K562 (cell line): Measurements from ENCODE around the gene HMX2. TPM values are rescaled to one million over a fixed set of nuclear protein-coding genes. Genes with fewer than 3 reads are reported as not detected.

Source experiments
- C11orf30 ChIP-seq: fragments of 450-650 bp; IDR thresholded peaks from 2 replicates; pipeline ENCODE4 v1.6.1; 2016; ENCODE audit warnings: low read depth, mild to moderate bottlenecking
- FOXP1 ChIP-seq: sonication (generic); formaldehyde crosslinking; IDR thresholded peaks from 2 replicates; pipeline ENCODE4 v1.8.0; 2022; ENCODE audit warnings: mild to moderate bottlenecking, missing genetic modification reagents
- GABPB1 ChIP-seq: sonication (generic); formaldehyde crosslinking; IDR thresholded peaks from 2 replicates; pipeline ENCODE4 v1.8.0; 2022; ENCODE audit warnings: mild to moderate bottlenecking, missing genetic modification reagents
- HDAC1 ChIP-seq, 2 experiments: fragments of 450-650 bp; IDR thresholded peaks; 2 replicates each; pipeline ENCODE4 v1.6.1; 2016 to 2017; ENCODE audit warnings: inconsistent platforms in 1 of 2, mild to moderate bottlenecking in 1 of 2, moderate library complexity in 1 of 2
- KLF16 ChIP-seq: IDR thresholded peaks from 2 replicates; pipeline ENCODE4 v1.6.1; 2016; ENCODE audit warnings: antibody characterized with exemption
- MAX ChIP-seq: sonication (generic); formaldehyde crosslinking; IDR thresholded peaks from 2 replicates; pipeline ENCODE4 v1.9.0; 2022; ENCODE audit warnings: mild to moderate bottlenecking, missing genetic modification reagents
- MTA2 ChIP-seq: fragments of 450-650 bp; IDR thresholded peaks from 2 replicates; pipeline ENCODE4 v1.6.1; 2016; ENCODE audit warnings: low read depth
- NFYB ChIP-seq: IDR thresholded peaks from 2 replicates; pipeline ENCODE4 v1.6.1; 2011; ENCODE audit warnings: mild to moderate bottlenecking, moderate library complexity; ENCODE audit not compliant: insufficient read length; ENCODE audit errors: extremely low read depth
- PCBP2 ChIP-seq: fragments of 200-400 bp; formaldehyde crosslinking; IDR thresholded peaks from 2 replicates; pipeline ENCODE4 v1.6.1; 2018; ENCODE audit warnings: low read length, low read depth, mild to moderate bottlenecking, moderate library complexity; ENCODE audit not compliant: poor library complexity, severe bottlenecking
- PTBP1 ChIP-seq: fragments of 200-400 bp; formaldehyde crosslinking; IDR thresholded peaks from 2 replicates; pipeline ENCODE4 v1.6.1; 2017; ENCODE audit warnings: low read depth, low read length
- SMARCC2 ChIP-seq: fragments of 450-650 bp; IDR thresholded peaks from 2 replicates; pipeline ENCODE4 v1.6.1; 2017; ENCODE audit warnings: antibody characterized with exemption, moderate library complexity, mild to moderate bottlenecking, low read depth
- SREBF2 ChIP-seq: sonication (generic); formaldehyde crosslinking; IDR thresholded peaks from 2 replicates; pipeline ENCODE4 v1.4.0; 2020; ENCODE audit warnings: mild to moderate bottlenecking, missing genetic modification reagents
- THRB ChIP-seq: fragments of 450-650 bp; formaldehyde crosslinking; conservative IDR thresholded peaks from 2 replicates; pipeline ENCODE4 v1.4.0; 2022; ENCODE audit warnings: mild to moderate bottlenecking, missing genetic modification characterization
- TSC22D4 ChIP-seq: fragments of 450-650 bp; IDR thresholded peaks from 2 replicates; pipeline ENCODE4 v1.6.1; 2016; ENCODE audit warnings: missing genetic modification characterization, missing biosample characterization, control low read depth
- ZBTB26 ChIP-seq: fragments of 450-650 bp; formaldehyde crosslinking; IDR thresholded peaks from 2 replicates; pipeline ENCODE4 v1.4.0; 2022; ENCODE audit warnings: missing genetic modification characterization
- ZBTB8A ChIP-seq: fragments of 450-650 bp; IDR thresholded peaks from 2 replicates; pipeline ENCODE4 v1.6.1; 2018; ENCODE audit warnings: mild to moderate bottlenecking, moderate library complexity; ENCODE audit not compliant: partially characterized antibody
- ZEB2 ChIP-seq: fragments of 450-650 bp; IDR thresholded peaks from 2 replicates; pipeline ENCODE4 v1.6.1; 2016
- polyA plus RNA-seq, 8 experiments: library from polyadenylated mRNA; depleted of rRNA in 4 of 8; stranded (reverse) in 5 of 8; unstranded in 3 of 8; fragments of >200 nt; fragmentation: Nextera tagmentation in 2 of 8; fragmentation: Illumina TruSeq in 1 of 8; extraction: Ambion mirVana in 2 of 8; extraction: Trizol in 1 of 8; gene quantifications; 2 replicates each; pipeline versions ENCODE4 v1.2.1 to v1.2.3, GENCODE V29; 2011 to 2014; ENCODE audit warnings: inconsistent platforms in 1 of 8, missing spikeins in 1 of 8
- total RNA-seq, 7 experiments: library from RNA; depleted of rRNA in 6 of 7; stranded (reverse); fragments of >200 nt in 6 of 7; fragmentation: Illumina TruSeq in 2 of 7; extraction: Trizol in 2 of 7; gene quantifications; 2 replicates each; pipeline versions ENCODE4 v1.2.1 to v1.2.3, GENCODE V29; 2011 to 2021; ENCODE audit warnings: low replicate concordance in 1 of 7
- TF ChIP-seq, protein P1 (sequence below): fragments of 250-450 bp; sonication (Bioruptor Pico); IDR thresholded peaks from 2 replicates; pipeline ENCODE4 v1.5.0; 2020; ENCODE audit warnings: mild to moderate bottlenecking, borderline replicate concordance
- TF ChIP-seq, protein P2 (sequence below), 2 experiments: fragments of 450-650 bp; conservative IDR thresholded peaks; 2 replicates each; pipeline ENCODE4 v1.6.1; 2017; ENCODE audit warnings: mild to moderate bottlenecking in 2 of 2, moderate library complexity in 2 of 2
- TF ChIP-seq, protein P3 (sequence below): sonication (generic); IDR thresholded peaks from 2 replicates; pipeline ENCODE4 v1.6.1; 2016

Gene HMX2
- total and polyA plus RNA-seq, 9 of the 15 experiments (the other 6 are each of a cell fraction or from before 2014, with no cell fraction given), result 0.07 to 0.58 (median 0.09) TPM; not detected in 2

- 0 out of 2 replicates have a peak, but pooled peaks have one; percentile 25 for TF ChIP-seq THRB (CRISPR knock-in tag)
- peak; percentile 78 for TF ChIP-seq MAX (CRISPR knock-in tag)
- TF ChIP-seq TSC22D4 (tag), result no peak
- no peak for TF ChIP-seq ZBTB8A
- TF ChIP-seq, protein P1, sequence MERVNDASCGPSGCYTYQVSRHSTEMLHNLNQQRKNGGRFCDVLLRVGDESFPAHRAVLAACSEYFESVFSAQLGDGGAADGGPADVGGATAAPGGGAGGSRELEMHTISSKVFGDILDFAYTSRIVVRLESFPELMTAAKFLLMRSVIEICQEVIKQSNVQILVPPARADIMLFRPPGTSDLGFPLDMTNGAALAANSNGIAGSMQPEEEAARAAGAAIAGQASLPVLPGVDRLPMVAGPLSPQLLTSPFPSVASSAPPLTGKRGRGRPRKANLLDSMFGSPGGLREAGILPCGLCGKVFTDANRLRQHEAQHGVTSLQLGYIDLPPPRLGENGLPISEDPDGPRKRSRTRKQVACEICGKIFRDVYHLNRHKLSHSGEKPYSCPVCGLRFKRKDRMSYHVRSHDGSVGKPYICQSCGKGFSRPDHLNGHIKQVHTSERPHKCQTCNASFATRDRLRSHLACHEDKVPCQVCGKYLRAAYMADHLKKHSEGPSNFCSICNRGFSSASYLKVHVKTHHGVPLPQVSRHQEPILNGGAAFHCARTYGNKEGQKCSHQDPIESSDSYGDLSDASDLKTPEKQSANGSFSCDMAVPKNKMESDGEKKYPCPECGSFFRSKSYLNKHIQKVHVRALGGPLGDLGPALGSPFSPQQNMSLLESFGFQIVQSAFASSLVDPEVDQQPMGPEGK, result no peak
- TF ChIP-seq FOXP1 (CRISPR knock-in tag), result no peak
- peak in 1 of 2 experiments; percentile 40; a peak in 2 of 4 replicates for TF ChIP-seq HDAC1 (IDR thresholded peaks at IDR 0.05)
- peak; percentile 87 for TF ChIP-seq GABPB1 (CRISPR knock-in tag)
- no peak for TF ChIP-seq ZBTB26 (CRISPR knock-in tag)
- TF ChIP-seq ZEB2, result no peak
- peak; percentile 70 for TF ChIP-seq NFYB
- TF ChIP-seq, protein P2, sequence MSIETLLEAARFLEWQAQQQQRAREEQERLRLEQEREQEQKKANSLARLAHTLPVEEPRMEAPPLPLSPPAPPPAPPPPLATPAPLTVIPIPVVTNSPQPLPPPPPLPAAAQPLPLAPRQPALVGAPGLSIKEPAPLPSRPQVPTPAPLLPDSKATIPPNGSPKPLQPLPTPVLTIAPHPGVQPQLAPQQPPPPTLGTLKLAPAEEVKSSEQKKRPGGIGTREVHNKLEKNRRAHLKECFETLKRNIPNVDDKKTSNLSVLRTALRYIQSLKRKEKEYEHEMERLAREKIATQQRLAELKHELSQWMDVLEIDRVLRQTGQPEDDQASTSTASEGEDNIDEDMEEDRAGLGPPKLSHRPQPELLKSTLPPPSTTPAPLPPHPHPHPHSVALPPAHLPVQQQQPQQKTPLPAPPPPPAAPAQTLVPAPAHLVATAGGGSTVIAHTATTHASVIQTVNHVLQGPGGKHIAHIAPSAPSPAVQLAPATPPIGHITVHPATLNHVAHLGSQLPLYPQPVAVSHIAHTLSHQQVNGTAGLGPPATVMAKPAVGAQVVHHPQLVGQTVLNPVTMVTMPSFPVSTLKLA (conservative IDR thresholded peaks at IDR 0.05), result peak; percentile 67 to 79
- TF ChIP-seq PCBP2, result no peak
- TF ChIP-seq, protein P3, sequence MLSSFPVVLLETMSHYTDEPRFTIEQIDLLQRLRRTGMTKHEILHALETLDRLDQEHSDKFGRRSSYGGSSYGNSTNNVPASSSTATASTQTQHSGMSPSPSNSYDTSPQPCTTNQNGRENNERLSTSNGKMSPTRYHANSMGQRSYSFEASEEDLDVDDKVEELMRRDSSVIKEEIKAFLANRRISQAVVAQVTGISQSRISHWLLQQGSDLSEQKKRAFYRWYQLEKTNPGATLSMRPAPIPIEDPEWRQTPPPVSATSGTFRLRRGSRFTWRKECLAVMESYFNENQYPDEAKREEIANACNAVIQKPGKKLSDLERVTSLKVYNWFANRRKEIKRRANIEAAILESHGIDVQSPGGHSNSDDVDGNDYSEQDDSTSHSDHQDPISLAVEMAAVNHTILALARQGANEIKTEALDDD, result no peak
- no peak for TF ChIP-seq MTA2
- TF ChIP-seq SREBF2 (CRISPR knock-in tag), result no peak
- no peak for TF ChIP-seq KLF16
- no peak for TF ChIP-seq PTBP1
- no peak for TF ChIP-seq SMARCC2
- TF ChIP-seq C11orf30, result no peak
Measured at GRCh38 chr10:123154092-123154710, 6.3 kb downstream of the HMX2 start, which contains the start of gene BUB3 (continued).
